Ramos (cell line): ENCODE measurements around the gene RAC3.
"Not testable (repeated sequence)": the region's sequence is repeated elsewhere in the genome, so short reads cannot be mapped to it uniquely, and the experiment has no call there.

Source experiments
- in situ Hi-C: fragments of 300-500 bp; cut with MboI; formaldehyde crosslinking; loops from one replicate; pipeline ENCODE4 v1.14.3; 2022; ENCODE audit warnings: low sequenced_read_pairs; ENCODE audit not compliant: unreplicated experiment

Gene RAC3

GRCh38 chr17:82036634-82037091, 5.2 kb downstream of the RAC3 start:
- in situ Hi-C loops = no loop called here

GRCh38 chr17:82037092-82037888, 5.8 kb downstream of the RAC3 start, which contains the start of gene DCXR:
DCXR (minus strand) TSS chr17:82037697; CDS start chr17:82037682, 15 bp downstream.
- in situ Hi-C loops = no loop called here

- in situ Hi-C loops = no loop called here
Measured at GRCh38 chr17:82037889-82038195, 6.4 kb downstream of the RAC3 start.

- in situ Hi-C loops = not testable (repeated sequence)
Measured at GRCh38 chr17:82038796-82039409, 7.4 kb downstream of the RAC3 start.

GRCh38 chr17:82039695-82040299, 8.3 kb downstream of the RAC3 start:
- in situ Hi-C loops = no loop called here

- in situ Hi-C loops = no loop called here
Measured at GRCh38 chr17:82041144-82041814, 9.8 kb downstream of the RAC3 start.

GRCh38 chr17:82042649-82043048, 11.2 kb downstream of the RAC3 start:
- in situ Hi-C loops = no loop called here

- in situ Hi-C loops = no loop called here
Measured at GRCh38 chr17:82043507-82043906, 12.0 kb downstream of the RAC3 start.

- in situ Hi-C loops = no loop called here
Measured at GRCh38 chr17:82045936-82046484, 14.5 kb downstream of the RAC3 start.

- in situ Hi-C loops = no loop called here
Measured at GRCh38 chr17:82046903-82047302, 15.4 kb downstream of the RAC3 start.

- in situ Hi-C loops = no loop called here
Measured at GRCh38 chr17:82047379-82047778, 15.9 kb downstream of the RAC3 start.

GRCh38 chr17:82047914-82048570, 16.6 kb downstream of the RAC3 start:
- in situ Hi-C loops = no loop called here

- in situ Hi-C loops = no loop called here
Measured at GRCh38 chr17:82048571-82048971, 17.1 kb downstream of the RAC3 start.

GRCh38 chr17:82049106-82049505, 17.6 kb downstream of the RAC3 start:
- in situ Hi-C loops = no loop called here

- in situ Hi-C loops = no loop called here
Measured at GRCh38 chr17:82049521-82049971, 18.1 kb downstream of the RAC3 start.

GRCh38 chr17:82050152-82050760, 18.8 kb downstream of the RAC3 start:
- in situ Hi-C loops = no loop called here

- in situ Hi-C loops = no loop called here
Measured at GRCh38 chr17:82050761-82051641, 19.5 kb downstream of the RAC3 start.

- in situ Hi-C loops = no loop called here
Measured at GRCh38 chr17:82051776-82052637, 20.5 kb downstream of the RAC3 start, which contains the start of the genes GPS1 and RFNG. GPS1 (plus strand) TSS chr17:82051898; CDS start chr17:82051932, 34 bp downstream. RFNG (minus strand) TSS chr17:82051811; CDS start chr17:82051766, 45 bp downstream.
